H9 (cell line): ENCODE measurements around the gene ACBD6. TPM values are rescaled to one million over a fixed set of nuclear protein-coding genes. Genes with fewer than 3 reads are reported as not detected.

Experiments used
- DNase-seq: peaks from one replicate; pipeline ENCODE4 v3.0.0-alpha.2; 2017
- H2AFZ ChIP-seq: one replicate; pipeline ENCODE4 v1.6.1; 2013; ENCODE audit warnings: mild to moderate bottlenecking, low read length, control low read depth, moderate library complexity
- H2AK5ac ChIP-seq: 2 replicates; pipeline ENCODE4 v1.6.1; 2013; ENCODE audit warnings: low read length, control low read depth, mixed read lengths; ENCODE audit not compliant: insufficient read length
- H2BK120ac ChIP-seq: one replicate; pipeline ENCODE4 v1.6.1; 2013; ENCODE audit warnings: low read depth, mild to moderate bottlenecking, low read length, control low read depth, inconsistent platforms; ENCODE audit not compliant: poor library complexity, severe bottlenecking
- H2BK12ac ChIP-seq: 2 replicates; pipeline ENCODE4 v1.6.1; 2013; ENCODE audit warnings: low read length, control low read depth, mixed read lengths, low read depth; ENCODE audit not compliant: insufficient read length
- H2BK15ac ChIP-seq: 2 replicates; pipeline ENCODE4 v1.6.1; 2013; ENCODE audit warnings: low read depth, low read length, control low read depth
- H2BK20ac ChIP-seq: one replicate; pipeline ENCODE4 v1.6.1; 2013; ENCODE audit warnings: low read depth, mild to moderate bottlenecking, low read length, control low read depth, inconsistent platforms; ENCODE audit not compliant: poor library complexity, severe bottlenecking
- H2BK5ac ChIP-seq: 2 replicates; pipeline ENCODE4 v1.6.1; 2013; ENCODE audit warnings: low read length, control low read depth, mixed read lengths; ENCODE audit not compliant: insufficient read length
- H3K14ac ChIP-seq: 2 replicates; pipeline ENCODE4 v1.6.1; 2013; ENCODE audit warnings: low read length, control low read depth; ENCODE audit not compliant: insufficient read depth
- H3K18ac ChIP-seq: 2 replicates; pipeline ENCODE4 v1.6.1; 2013; ENCODE audit warnings: low read depth, mild to moderate bottlenecking, mixed read lengths, low read length, control low read depth; ENCODE audit not compliant: insufficient read length
- H3K23ac ChIP-seq: 2 replicates; pipeline ENCODE4 v1.6.1; 2013; ENCODE audit warnings: low read length, control low read depth, mixed read lengths, low read depth; ENCODE audit not compliant: insufficient read length
- H3K23me2 ChIP-seq: 2 replicates; pipeline ENCODE4 v1.6.1; 2013; ENCODE audit warnings: low read depth, mild to moderate bottlenecking, mixed read lengths, low read length, control low read depth; ENCODE audit not compliant: insufficient read length, poor library complexity, severe bottlenecking
- H3K27ac ChIP-seq: 2 replicates; pipeline ENCODE4 v1.5.1; 2013; ENCODE audit warnings: low read length, control low read depth, mixed read lengths, low read depth; ENCODE audit not compliant: insufficient read length
- H3K27me3 ChIP-seq: 2 replicates; pipeline ENCODE4 v1.6.1; 2013; ENCODE audit warnings: low read length, control low read depth, inconsistent platforms; ENCODE audit not compliant: insufficient read depth
- H3K4ac ChIP-seq: 2 replicates; pipeline ENCODE4 v1.6.1; 2013; ENCODE audit warnings: low read depth, mild to moderate bottlenecking, control low read depth, inconsistent platforms, low read length, moderate library complexity
- H3K4me1 ChIP-seq: 2 replicates; pipeline ENCODE4 v1.6.1; 2013; ENCODE audit warnings: low read length, control low read depth, inconsistent platforms; ENCODE audit not compliant: insufficient read depth
- H3K4me2 ChIP-seq: 2 replicates; pipeline ENCODE4 v1.6.1; 2013; ENCODE audit warnings: low read length, control low read depth, mixed read lengths; ENCODE audit not compliant: insufficient read length, insufficient read depth
- H3K56ac ChIP-seq: 2 replicates; pipeline ENCODE4 v1.6.1; 2013; ENCODE audit warnings: low read depth, mild to moderate bottlenecking, mixed read lengths, low read length, control low read depth; ENCODE audit not compliant: insufficient read length
- H3K79me1 ChIP-seq: 2 replicates; pipeline ENCODE4 v1.6.1; 2013; ENCODE audit warnings: low read depth, mild to moderate bottlenecking, moderate library complexity, low read length, control low read depth, inconsistent platforms; ENCODE audit not compliant: insufficient read depth, poor library complexity, severe bottlenecking
- H3K79me2 ChIP-seq: 2 replicates; pipeline ENCODE4 v1.6.1; 2013; ENCODE audit warnings: low read length, control low read depth, inconsistent platforms; ENCODE audit not compliant: insufficient read depth
- H3K9ac ChIP-seq: 2 replicates; pipeline ENCODE4 v1.6.1; 2013; ENCODE audit warnings: low read length, control low read depth, mixed read lengths; ENCODE audit not compliant: insufficient read length; ENCODE audit errors: extremely low read depth
- H3K9me3 ChIP-seq: one replicate; pipeline ENCODE4 v1.6.1; 2013; ENCODE audit warnings: low read depth, low read length, inconsistent platforms; ENCODE audit not compliant: control insufficient read depth
- H3T11ph ChIP-seq: one replicate; pipeline ENCODE4 v1.6.1; 2013; ENCODE audit warnings: mild to moderate bottlenecking, low read length, control low read depth, inconsistent platforms
- H4K20me1 ChIP-seq: one replicate; pipeline ENCODE4 v1.6.1; 2013; ENCODE audit not compliant: control insufficient read depth, insufficient read length, insufficient read depth
- H4K5ac ChIP-seq: 2 replicates; pipeline ENCODE4 v1.6.1; 2013; ENCODE audit warnings: low read depth, mild to moderate bottlenecking, mixed read lengths, low read length, control low read depth; ENCODE audit not compliant: insufficient read length
- H4K8ac ChIP-seq: replicated peaks from 2 replicates; pipeline ENCODE4 v1.6.1; 2013; ENCODE audit warnings: low read length, control low read depth, mixed read lengths, low read depth; ENCODE audit not compliant: insufficient read length
- H4K91ac ChIP-seq: 2 replicates; pipeline ENCODE4 v1.6.1; 2013; ENCODE audit warnings: low read depth, mild to moderate bottlenecking, moderate library complexity, mixed read lengths, low read length, control low read depth; ENCODE audit not compliant: insufficient read length
- H3K27ac Mint-ChIP-seq, 3 experiments: 2 replicates in 2 of 3; 3 replicates in 1 of 3; pipeline ENCODE4 v1.8.0; 2020 to 2021; ENCODE audit warnings: mixed read lengths in 3 of 3, mild to moderate bottlenecking in 1 of 3, moderate library complexity in 1 of 3
- H3K27me3 Mint-ChIP-seq: 2 replicates; pipeline ENCODE4 v1.8.0; 2021; ENCODE audit warnings: low read depth, mild to moderate bottlenecking, moderate library complexity, mixed read lengths
- H3K36me3 Mint-ChIP-seq, 3 experiments: 2 replicates in 2 of 3; 3 replicates in 1 of 3; pipeline ENCODE4 v1.8.0; 2020 to 2021; ENCODE audit warnings: low read depth in 3 of 3, mixed read lengths in 3 of 3; ENCODE audit not compliant: insufficient read depth in 1 of 3
- H3K4me1 Mint-ChIP-seq, 2 experiments: 2 replicates each; pipeline ENCODE4 v1.8.0; 2020; ENCODE audit warnings: mixed read lengths in 2 of 2
- H3K4me3 Mint-ChIP-seq, 2 experiments: 2 replicates in 1 of 2; 3 replicates in 1 of 2; pipeline ENCODE4 v1.8.0; 2020 to 2021; ENCODE audit warnings: mild to moderate bottlenecking in 2 of 2, mixed read lengths in 2 of 2, moderate library complexity in 1 of 2
- H3K9me3 Mint-ChIP-seq, 2 experiments: 2 replicates in 1 of 2; 3 replicates in 1 of 2; pipeline ENCODE4 v1.8.0; 2020; ENCODE audit warnings: mild to moderate bottlenecking in 2 of 2, mixed read lengths in 2 of 2, moderate library complexity in 1 of 2
- CTCF ChIP-seq: fragments of 200-600 bp; sonication (generic); conservative IDR thresholded peaks from 3 replicates; pipeline ENCODE4 v1.8.0; 2021; ENCODE audit warnings: antibody characterized with exemption, mild to moderate bottlenecking
- WGBS: extraction: QIAGEN DNeasy Blood & Tissue Kit; methylation state at CpG from one replicate; pipeline ENCODE4 v1.1.7; 2013; ENCODE audit warnings: missing lambda C conversion rate, low lambda C conversion rate, mixed read lengths; ENCODE audit not compliant: insufficient read length; ENCODE audit errors: extremely low coverage; 5-methylcytosine and 5-hydroxymethylcytosine counted together
- total RNA-seq: library from RNA; stranded (reverse); gene quantifications from 2 replicates; pipeline ENCODE4 v1.2.1, GENCODE V29; 2021

ACBD6 gene
- total RNA-seq, 1 experiment from 2014 or later, result 51.4 TPM

- H4K8ac ChIP-seq, result no peak overlapping the region
- Mint-ChIP-seq H3K4me1 (peaks cover 4 to 5% of the 10 kb centered on the region in 2 experiments; a peak in 2 of 4 replicates), H3K4me3 (no peak overlapping the region), H3K27me3 (no peaks in the 10 kb centered on the region), H3K27ac (0 out of 7 replicates have a peak overlapping the region, but pooled peaks of 1 of the 3 experiments have one; percentile 29), H3K9me3 (peaks cover 25 to 39% of the 10 kb centered on the region in 2 experiments), H3K36me3 (peaks cover 20 to 49% (median 22%) of the 10 kb centered on the region in 3 experiments)
- no peak overlapping the region for H2BK5ac ChIP-seq
- TF ChIP-seq CTCF, result no peak
- no peaks in the 10 kb centered on the region for H4K20me1 ChIP-seq
- H3K27me3 ChIP-seq, result no peaks in the 10 kb centered on the region
- no peak overlapping the region for H3K4ac ChIP-seq
- no peaks in the 10 kb centered on the region for H3K4me1 ChIP-seq
- H3K9ac ChIP-seq, result no peak overlapping the region
- H3K27ac ChIP-seq, result no peak overlapping the region
- no peaks in the 10 kb centered on the region for H3K79me2 ChIP-seq
- no peak for DNase-seq
- no peak overlapping the region for H3T11ph ChIP-seq
- H2AFZ ChIP-seq, result no peak overlapping the region
- no peak overlapping the region for H3K56ac ChIP-seq
- no peaks in the 10 kb centered on the region for H3K9me3 ChIP-seq
- no peak overlapping the region for H2BK120ac ChIP-seq
- H2AK5ac ChIP-seq, result no peak overlapping the region
- no peak overlapping the region for H3K18ac ChIP-seq
- no peak overlapping the region for H3K23ac ChIP-seq
- H3K79me1 ChIP-seq, result no peaks in the 10 kb centered on the region
- no peak overlapping the region for H2BK12ac ChIP-seq
- no CpG with 5 or more reads among the region's 1 CpG for WGBS
- no peaks in the 10 kb centered on the region for H3K23me2 ChIP-seq
- H3K4me2 ChIP-seq, result no peak overlapping the region
- H2BK20ac ChIP-seq, result no peak overlapping the region
- H2BK15ac ChIP-seq, result no peak overlapping the region
- no peak overlapping the region for H4K5ac ChIP-seq
- H3K14ac ChIP-seq, result no peak overlapping the region
- H4K91ac ChIP-seq, result no peak overlapping the region
Measured at GRCh38 chr1:180387413-180387812, 115.0 kb downstream of the ACBD6 start.
